GM12878 (cell line): ENCODE measurements around the gene ELOVL5.

ENCODE experiments used
- TBL1XR1 ChIP-seq: IDR thresholded peaks from 2 replicates; pipeline ENCODE4 v1.6.1; 2012; ENCODE audit warnings: low read depth, low read length, improper control_type of control experiment
- TF ChIP-seq, protein P1 (sequence below): IDR thresholded peaks from 2 replicates; pipeline ENCODE4 v1.6.1; 2011; ENCODE audit warnings: borderline replicate concordance, low read depth, mild to moderate bottlenecking, moderate library complexity, mixed read lengths, low read length; ENCODE audit not compliant: insufficient read depth; ENCODE audit errors: extremely low read length

DNA sequence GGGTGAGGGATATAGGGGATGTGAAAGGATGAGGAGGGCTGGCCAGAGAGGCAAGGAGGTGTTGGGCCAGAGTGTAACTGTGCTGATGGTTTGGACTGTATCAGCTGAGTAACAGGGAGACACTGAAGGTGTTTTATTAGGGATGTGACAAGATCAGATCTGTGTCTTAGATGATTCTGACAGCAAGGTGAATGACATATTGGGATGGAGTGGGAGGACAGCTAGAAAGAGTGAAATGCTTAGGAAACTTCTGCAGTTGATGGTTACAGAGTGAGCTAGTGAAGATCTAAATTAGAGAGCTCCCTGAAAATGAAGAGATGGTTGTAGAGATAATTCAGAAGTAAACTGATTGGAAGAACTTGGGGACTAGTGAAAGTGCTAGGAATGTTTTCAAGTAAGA lies 47.2 kb upstream of the ELOVL5 start:
- TF ChIP-seq, protein P1, sequence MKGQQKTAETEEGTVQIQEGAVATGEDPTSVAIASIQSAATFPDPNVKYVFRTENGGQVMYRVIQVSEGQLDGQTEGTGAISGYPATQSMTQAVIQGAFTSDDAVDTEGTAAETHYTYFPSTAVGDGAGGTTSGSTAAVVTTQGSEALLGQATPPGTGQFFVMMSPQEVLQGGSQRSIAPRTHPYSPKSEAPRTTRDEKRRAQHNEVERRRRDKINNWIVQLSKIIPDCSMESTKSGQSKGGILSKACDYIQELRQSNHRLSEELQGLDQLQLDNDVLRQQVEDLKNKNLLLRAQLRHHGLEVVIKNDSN = no peak
- no peak for TF ChIP-seq TBL1XR1
